Neural crest cell (in vitro differentiated cells): ENCODE measurements around the gene EGFL7. TPM values are rescaled to one million over a fixed set of nuclear protein-coding genes. Genes with fewer than 3 reads are reported as not detected.

Experiments used
- DNase-seq: peaks from one replicate; pipeline ENCODE4 v3.0.0; 2021; ENCODE audit warnings: low read depth, mixed read lengths, low spot score
- H3K27ac Mint-ChIP-seq: one replicate; pipeline ENCODE4 v1.8.0; 2021; ENCODE audit warnings: mild to moderate bottlenecking, mixed read lengths; ENCODE audit not compliant: unreplicated experiment
- H3K27me3 Mint-ChIP-seq: 2 replicates; pipeline ENCODE4 v1.8.0; 2021; ENCODE audit warnings: low read depth, mild to moderate bottlenecking, mixed read lengths
- H3K36me3 Mint-ChIP-seq: 2 replicates; pipeline ENCODE4 v1.8.0; 2021; ENCODE audit warnings: low read depth, mild to moderate bottlenecking, mixed read lengths
- H3K4me1 Mint-ChIP-seq: 2 replicates; pipeline ENCODE4 v1.8.0; 2021; ENCODE audit warnings: mixed read lengths
- H3K4me3 Mint-ChIP-seq: one replicate; pipeline ENCODE4 v1.8.0; 2021; ENCODE audit warnings: mild to moderate bottlenecking, mixed read lengths
- H3K9me3 Mint-ChIP-seq: 2 replicates; pipeline ENCODE4 v1.8.0; 2021; ENCODE audit warnings: mixed read lengths
- total RNA-seq: library from RNA; stranded (reverse); gene quantifications from 2 replicates; pipeline ENCODE4 v1.2.1, GENCODE V29; 2021
- TF ChIP-seq, protein P1 (sequence below): fragments of 200-600 bp; sonication (generic); conservative IDR thresholded peaks from 2 replicates; pipeline ENCODE4 v1.5.0; 2021; ENCODE audit warnings: antibody characterized with exemption, mild to moderate bottlenecking

Gene EGFL7
- total RNA-seq, 1 donor from 2014 or later: 14.1 TPM

DNA sequence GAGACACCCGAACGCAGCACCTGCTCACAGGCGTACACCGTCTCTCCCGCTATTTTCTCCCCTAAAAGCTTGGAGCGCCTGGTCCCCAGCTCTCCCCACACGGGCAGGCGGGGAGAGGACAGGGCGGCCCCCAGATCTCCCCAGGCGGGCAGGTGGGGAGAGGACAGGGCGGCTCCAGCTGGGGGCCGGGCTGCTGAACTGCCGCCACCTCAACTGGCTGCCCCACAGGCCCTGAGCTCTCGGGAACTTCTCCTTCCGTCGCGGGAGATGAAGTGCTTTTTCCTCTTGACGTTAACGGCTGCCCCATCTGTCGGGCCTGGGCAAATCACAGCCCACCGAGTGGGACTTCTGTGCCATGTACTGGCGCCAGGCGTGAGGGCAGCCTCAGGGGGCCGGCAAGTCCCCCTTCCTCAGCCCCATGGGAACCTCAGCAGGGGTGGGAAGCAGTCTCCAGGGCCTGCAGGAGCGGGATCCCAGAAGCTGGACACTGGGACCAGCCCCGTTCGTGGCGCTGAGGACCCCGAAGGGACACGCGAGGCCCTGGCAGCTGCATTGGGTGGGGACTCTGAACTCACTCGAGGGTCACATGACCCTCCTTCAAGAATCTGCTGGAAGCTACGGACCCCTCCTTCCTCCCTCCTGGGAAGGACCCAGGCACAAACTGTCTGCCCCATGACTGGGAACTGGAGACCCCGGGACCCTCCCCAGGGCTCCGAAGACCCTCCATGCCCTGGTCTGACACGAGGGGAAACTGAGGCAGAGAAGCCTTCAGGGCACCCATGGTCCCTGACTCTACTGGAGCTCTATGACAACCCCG lies 5.7 kb upstream of the EGFL7 start:
- TF ChIP-seq, protein P1, sequence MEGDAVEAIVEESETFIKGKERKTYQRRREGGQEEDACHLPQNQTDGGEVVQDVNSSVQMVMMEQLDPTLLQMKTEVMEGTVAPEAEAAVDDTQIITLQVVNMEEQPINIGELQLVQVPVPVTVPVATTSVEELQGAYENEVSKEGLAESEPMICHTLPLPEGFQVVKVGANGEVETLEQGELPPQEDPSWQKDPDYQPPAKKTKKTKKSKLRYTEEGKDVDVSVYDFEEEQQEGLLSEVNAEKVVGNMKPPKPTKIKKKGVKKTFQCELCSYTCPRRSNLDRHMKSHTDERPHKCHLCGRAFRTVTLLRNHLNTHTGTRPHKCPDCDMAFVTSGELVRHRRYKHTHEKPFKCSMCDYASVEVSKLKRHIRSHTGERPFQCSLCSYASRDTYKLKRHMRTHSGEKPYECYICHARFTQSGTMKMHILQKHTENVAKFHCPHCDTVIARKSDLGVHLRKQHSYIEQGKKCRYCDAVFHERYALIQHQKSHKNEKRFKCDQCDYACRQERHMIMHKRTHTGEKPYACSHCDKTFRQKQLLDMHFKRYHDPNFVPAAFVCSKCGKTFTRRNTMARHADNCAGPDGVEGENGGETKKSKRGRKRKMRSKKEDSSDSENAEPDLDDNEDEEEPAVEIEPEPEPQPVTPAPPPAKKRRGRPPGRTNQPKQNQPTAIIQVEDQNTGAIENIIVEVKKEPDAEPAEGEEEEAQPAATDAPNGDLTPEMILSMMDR: no peak
- H3K36me3 Mint-ChIP-seq: no peaks in the 10 kb centered on the region
- H3K4me1 Mint-ChIP-seq: peaks cover 15% of the 10 kb centered on the region
- no peak overlapping the region for H3K4me3 Mint-ChIP-seq
- H3K27ac Mint-ChIP-seq: no peak overlapping the region
- no peaks in the 10 kb centered on the region for H3K9me3 Mint-ChIP-seq
- DNase-seq: no peak
- H3K27me3 Mint-ChIP-seq: no peaks in the 10 kb centered on the region

DNA sequence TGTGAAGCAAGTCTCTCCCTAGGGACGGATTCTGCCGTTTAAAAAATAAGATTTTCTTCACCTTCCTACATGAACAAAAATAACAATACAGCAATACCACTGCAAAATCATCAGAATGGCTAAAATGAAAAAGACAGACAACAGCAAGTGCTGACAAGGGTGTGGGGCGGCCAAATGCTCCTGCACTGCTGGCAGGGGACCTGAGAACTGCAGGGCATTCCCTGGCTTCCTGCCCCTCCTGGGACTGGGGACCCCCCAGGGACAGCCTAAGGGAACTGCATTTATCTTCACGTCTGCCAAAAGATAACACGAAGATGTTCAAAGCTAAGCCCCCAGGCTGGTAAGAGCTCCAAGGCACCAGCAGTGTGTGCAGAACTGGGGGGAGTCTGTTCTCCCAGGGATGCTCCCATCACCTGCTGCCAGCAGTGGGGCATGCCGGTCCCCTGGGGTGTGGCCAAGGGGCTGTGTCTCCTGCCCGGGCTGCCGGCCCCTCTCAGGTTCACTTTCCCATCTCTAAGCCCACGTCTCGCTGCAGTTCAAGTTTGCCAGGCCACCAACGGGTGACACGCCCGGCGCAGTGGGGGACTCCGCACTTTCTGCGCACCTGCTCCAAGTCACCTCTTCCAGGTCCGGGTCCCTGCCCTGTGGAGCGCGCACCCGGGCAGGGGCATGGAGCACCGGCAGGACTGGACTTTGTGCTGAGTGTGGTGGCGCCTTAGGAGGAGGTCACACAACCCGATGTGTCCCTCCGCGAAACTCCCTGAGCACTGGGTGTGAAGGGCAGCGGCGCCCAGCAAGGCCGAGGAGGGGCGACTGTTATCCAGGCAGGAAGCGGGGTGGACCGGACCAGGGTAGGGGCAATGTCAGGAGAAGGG lies 4.5 kb upstream of the EGFL7 start:
- TF ChIP-seq, protein P1: no peak
- Mint-ChIP-seq H3K4me1 (peaks cover 12% of the 10 kb centered on the region), H3K36me3 (no peaks in the 10 kb centered on the region), H3K4me3 (no peak overlapping the region), H3K27ac (no peak overlapping the region), H3K9me3 (no peaks in the 10 kb centered on the region), H3K27me3 (no peaks in the 10 kb centered on the region)
- DNase-seq: no peak

DNA sequence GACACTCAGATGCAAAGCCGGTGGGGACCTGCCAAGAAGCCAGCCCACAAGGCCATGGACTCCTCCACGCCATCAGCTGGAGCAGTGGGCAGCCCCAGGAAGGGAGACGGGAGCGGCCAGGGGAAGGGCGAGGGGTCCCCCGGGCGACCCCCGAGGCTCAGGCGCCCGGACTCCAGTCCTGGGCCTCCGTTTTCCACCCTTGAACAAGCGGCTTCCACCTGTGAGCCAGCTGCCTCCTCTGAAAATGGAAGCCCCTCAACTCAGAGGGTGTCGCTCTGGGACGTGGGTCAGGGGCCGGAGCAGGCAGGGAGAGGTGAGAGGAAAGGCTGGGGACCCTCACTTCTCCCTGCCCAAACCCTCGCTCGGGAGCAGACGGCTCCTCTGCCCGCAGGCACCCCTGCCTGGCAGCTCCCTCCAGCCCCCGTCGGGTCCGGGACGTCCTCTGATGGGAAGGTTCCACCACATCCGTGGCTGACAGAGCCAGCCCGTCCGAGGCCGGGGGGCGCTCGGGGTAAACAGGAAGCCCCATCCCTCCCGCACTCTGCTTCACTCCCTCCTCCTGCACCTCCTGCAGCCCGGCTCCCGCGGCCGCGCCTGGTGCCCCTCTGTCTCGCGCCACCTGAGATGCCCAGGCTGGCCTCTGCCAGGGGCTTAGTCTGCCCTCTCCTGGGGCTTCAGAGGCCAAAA lies 3.7 kb upstream of the EGFL7 start:
- TF ChIP-seq, protein P1: no peak
- no peak for DNase-seq
- H3K4me3 Mint-ChIP-seq: no peak overlapping the region
- no peak overlapping the region for H3K27ac Mint-ChIP-seq
- H3K36me3 Mint-ChIP-seq: no peaks in the 10 kb centered on the region
- no peaks in the 10 kb centered on the region for H3K9me3 Mint-ChIP-seq
- no peaks in the 10 kb centered on the region for H3K27me3 Mint-ChIP-seq
- peaks cover 12% of the 10 kb centered on the region for H3K4me1 Mint-ChIP-seq

DNA sequence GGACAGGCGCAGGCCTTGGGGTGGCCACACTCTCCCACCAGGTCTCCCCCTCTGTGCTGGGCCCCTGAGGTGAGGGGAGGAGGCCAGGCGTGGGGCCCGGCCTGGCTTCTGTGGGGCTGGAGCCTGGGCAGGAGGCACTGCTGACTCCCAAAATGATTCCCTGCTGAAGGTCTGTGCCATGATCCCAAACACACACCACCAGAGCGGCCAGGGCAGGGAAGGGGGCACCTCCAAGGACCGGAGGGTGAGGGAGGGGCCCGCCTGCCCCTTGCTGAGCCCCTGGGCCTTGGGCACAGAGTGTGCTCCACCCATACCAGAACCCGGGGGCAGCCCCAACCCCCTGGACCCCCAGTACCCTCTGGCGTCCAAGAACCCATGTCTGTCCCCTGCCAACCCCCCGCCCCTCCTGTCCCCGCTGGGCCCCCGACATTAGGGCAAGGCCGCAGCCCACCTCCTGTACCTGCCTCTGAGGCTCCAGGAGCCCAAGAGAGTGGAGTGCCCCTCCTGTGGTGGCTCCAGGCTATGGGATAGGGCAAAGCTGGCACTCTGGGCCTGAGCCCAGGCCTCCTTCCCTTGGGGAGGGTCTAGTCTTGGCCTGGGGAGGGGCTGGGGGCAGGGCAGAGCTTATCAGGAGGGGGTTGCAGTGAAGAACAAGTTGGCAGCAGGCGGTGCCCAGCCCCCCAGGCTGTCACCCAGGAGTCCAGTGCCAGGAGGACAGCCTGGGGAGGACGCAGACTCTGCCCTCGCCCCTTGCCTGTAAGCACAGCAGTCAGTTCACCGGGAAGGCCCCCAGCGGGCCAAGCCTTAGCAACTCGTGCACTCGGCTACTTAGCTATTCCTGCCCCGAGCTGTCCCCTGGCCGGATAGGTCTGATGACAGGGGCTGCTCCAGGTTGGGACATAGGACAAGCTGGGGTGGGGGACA lies 2.6 kb upstream of the EGFL7 start:
- TF ChIP-seq, protein P1: no peak
- Mint-ChIP-seq H3K27ac (no peak overlapping the region), H3K27me3 (peaks cover under 1% of the 10 kb centered on the region), H3K9me3 (no peaks in the 10 kb centered on the region), H3K4me1 (peaks cover 12% of the 10 kb centered on the region), H3K4me3 (no peak overlapping the region), H3K36me3 (no peaks in the 10 kb centered on the region)
- no peak for DNase-seq
